ENCODE data around the gene TNS2. TPM values are rescaled to one million over a fixed set of nuclear protein-coding genes. Genes with fewer than 3 reads are reported as not detected.

The TNS2 gene
- total and polyA plus RNA-seq, 2 of the 13 experiments (the other 11 are each of a cell fraction or from before 2014, with no cell fraction given) = 8.9 to 20.4 TPM

DNA sequence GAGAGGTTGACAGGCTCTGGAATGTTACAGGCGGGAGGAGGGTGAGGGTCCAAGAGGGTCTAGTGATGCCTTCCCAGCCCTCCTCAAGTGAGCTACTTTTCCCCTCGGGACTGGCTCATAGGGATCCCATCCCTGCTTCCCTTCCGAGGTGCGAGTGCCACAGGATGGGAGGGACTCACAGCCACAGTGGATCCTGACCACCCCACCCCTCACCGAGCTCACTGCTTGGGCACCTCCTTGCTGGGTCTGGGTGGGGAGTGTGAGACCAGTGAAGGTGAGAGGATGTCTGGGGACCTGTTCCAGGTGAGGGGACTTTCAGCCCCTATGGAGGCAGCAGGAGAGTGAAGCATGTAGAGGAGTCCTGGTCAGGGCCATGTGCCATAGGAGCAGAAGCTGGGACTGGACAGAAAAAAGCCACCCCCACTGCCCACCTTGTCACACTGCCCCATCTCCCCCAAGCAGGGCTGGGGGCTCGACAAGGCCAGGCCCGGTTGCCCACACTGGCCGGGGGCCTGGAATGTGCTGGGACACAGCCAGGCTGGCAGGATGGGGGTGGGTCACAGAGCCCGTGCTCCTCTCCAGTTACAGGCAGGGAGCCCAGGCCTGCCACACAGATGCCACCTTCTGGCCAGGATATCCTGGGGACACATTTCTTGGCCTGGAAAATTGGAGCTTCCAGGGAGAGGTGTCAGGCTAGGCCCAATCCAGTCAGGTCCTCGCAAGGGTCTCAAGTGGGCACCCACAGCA lies 1.7 kb upstream of the TNS2 start (continued):
- TF ChIP-seq, protein P1, sequence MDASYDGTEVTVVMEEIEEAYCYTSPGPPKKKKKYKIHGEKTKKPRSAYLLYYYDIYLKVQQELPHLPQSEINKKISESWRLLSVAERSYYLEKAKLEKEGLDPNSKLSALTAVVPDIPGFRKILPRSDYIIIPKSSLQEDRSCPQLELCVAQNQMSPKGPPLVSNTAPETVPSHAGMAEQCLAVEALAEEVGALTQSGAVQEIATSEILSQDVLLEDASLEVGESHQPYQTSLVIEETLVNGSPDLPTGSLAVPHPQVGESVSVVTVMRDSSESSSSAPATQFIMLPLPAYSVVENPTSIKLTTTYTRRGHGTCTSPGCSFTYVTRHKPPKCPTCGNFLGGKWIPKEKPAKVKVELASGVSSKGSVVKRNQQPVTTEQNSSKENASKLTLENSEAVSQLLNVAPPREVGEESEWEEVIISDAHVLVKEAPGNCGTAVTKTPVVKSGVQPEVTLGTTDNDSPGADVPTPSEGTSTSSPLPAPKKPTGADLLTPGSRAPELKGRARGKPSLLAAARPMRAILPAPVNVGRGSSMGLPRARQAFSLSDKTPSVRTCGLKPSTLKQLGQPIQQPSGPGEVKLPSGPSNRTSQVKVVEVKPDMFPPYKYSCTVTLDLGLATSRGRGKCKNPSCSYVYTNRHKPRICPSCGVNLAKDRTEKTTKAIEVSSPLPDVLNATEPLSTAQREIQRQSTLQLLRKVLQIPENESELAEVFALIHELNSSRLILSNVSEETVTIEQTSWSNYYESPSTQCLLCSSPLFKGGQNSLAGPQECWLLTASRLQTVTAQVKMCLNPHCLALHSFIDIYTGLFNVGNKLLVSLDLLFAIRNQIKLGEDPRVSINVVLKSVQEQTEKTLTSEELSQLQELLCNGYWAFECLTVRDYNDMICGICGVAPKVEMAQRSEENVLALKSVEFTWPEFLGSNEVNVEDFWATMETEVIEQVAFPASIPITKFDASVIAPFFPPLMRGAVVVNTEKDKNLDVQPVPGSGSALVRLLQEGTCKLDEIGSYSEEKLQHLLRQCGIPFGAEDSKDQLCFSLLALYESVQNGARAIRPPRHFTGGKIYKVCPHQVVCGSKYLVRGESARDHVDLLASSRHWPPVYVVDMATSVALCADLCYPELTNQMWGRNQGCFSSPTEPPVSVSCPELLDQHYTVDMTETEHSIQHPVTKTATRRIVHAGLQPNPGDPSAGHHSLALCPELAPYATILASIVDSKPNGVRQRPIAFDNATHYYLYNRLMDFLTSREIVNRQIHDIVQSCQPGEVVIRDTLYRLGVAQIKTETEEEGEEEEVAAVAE (CRISPR knock-in tag; IDR thresholded peaks at IDR 0.05; ENCODE audit: borderline replicate concordance) = no peak
- TF ChIP-seq, protein P2, sequence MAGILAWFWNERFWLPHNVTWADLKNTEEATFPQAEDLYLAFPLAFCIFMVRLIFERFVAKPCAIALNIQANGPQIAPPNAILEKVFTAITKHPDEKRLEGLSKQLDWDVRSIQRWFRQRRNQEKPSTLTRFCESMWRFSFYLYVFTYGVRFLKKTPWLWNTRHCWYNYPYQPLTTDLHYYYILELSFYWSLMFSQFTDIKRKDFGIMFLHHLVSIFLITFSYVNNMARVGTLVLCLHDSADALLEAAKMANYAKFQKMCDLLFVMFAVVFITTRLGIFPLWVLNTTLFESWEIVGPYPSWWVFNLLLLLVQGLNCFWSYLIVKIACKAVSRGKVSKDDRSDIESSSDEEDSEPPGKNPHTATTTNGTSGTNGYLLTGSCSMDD (CRISPR knock-in tag; IDR thresholded peaks at IDR 0.05) = no peak
- TF ChIP-seq HOXD1 (CRISPR knock-in tag; IDR thresholded peaks at IDR 0.05) (peak; percentile 23; the same call in 1 of the 2 replicates), ZNF256 (CRISPR knock-in tag; conservative IDR thresholded peaks at IDR 0.05) (no peak), REL (CRISPR knock-in tag; conservative IDR thresholded peaks at IDR 0.05) (no peak), POLR2G (IDR thresholded peaks at IDR 0.05; ENCODE audit: low read depth, low read length) (peak; percentile 48), ZNF879 (CRISPR knock-in tag; IDR thresholded peaks at IDR 0.05) (no peak), RBM22 (optimal IDR thresholded peaks at IDR 0.05; ENCODE audit: low read length) (no peak), STAG1 (CRISPR knock-in tag; IDR thresholded peaks at IDR 0.05) (peak; percentile 42), POLR2AphosphoS2 (IDR thresholded peaks at IDR 0.05; ENCODE audit: low read depth, low read length) (no peak), ZNF44 (CRISPR knock-in tag; IDR thresholded peaks at IDR 0.05) (no peak), U2AF2 (IDR thresholded peaks at IDR 0.05; ENCODE audit: low read depth, low read length) (no peak), ZNF34 (CRISPR knock-in tag; IDR thresholded peaks at IDR 0.05; ENCODE audit: borderline replicate concordance) (no peak), MEIS2 (CRISPR knock-in tag; IDR thresholded peaks at IDR 0.05) (peak; percentile 15; the same call in 1 of the 2 replicates), PCBP2 (optimal IDR thresholded peaks at IDR 0.05; ENCODE audit: low read depth, low read length, poor library complexity, severe bottlenecking) (no peak), ZNF180 (CRISPR knock-in tag; IDR thresholded peaks at IDR 0.05; ENCODE audit: borderline replicate concordance, low read depth) (no peak), SALL2 (CRISPR knock-in tag; IDR thresholded peaks at IDR 0.05) (no peak)
- TF ChIP-seq, protein P3, sequence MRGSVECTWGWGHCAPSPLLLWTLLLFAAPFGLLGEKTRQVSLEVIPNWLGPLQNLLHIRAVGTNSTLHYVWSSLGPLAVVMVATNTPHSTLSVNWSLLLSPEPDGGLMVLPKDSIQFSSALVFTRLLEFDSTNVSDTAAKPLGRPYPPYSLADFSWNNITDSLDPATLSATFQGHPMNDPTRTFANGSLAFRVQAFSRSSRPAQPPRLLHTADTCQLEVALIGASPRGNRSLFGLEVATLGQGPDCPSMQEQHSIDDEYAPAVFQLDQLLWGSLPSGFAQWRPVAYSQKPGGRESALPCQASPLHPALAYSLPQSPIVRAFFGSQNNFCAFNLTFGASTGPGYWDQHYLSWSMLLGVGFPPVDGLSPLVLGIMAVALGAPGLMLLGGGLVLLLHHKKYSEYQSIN (CRISPR knock-in tag; IDR thresholded peaks at IDR 0.05; ENCODE audit: borderline replicate concordance) = no peak
- TF ChIP-seq, protein P4, sequence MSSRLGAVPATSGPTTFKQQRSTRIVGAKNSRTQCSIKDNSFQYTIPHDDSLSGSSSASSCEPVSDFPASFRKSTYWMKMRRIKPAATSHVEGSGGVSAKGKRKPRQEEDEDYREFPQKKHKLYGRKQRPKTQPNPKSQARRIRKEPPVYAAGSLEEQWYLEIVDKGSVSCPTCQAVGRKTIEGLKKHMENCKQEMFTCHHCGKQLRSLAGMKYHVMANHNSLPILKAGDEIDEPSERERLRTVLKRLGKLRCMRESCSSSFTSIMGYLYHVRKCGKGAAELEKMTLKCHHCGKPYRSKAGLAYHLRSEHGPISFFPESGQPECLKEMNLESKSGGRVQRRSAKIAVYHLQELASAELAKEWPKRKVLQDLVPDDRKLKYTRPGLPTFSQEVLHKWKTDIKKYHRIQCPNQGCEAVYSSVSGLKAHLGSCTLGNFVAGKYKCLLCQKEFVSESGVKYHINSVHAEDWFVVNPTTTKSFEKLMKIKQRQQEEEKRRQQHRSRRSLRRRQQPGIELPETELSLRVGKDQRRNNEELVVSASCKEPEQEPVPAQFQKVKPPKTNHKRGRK (CRISPR knock-in tag; IDR thresholded peaks at IDR 0.05) = no peak
- TF ChIP-seq, protein P5, sequence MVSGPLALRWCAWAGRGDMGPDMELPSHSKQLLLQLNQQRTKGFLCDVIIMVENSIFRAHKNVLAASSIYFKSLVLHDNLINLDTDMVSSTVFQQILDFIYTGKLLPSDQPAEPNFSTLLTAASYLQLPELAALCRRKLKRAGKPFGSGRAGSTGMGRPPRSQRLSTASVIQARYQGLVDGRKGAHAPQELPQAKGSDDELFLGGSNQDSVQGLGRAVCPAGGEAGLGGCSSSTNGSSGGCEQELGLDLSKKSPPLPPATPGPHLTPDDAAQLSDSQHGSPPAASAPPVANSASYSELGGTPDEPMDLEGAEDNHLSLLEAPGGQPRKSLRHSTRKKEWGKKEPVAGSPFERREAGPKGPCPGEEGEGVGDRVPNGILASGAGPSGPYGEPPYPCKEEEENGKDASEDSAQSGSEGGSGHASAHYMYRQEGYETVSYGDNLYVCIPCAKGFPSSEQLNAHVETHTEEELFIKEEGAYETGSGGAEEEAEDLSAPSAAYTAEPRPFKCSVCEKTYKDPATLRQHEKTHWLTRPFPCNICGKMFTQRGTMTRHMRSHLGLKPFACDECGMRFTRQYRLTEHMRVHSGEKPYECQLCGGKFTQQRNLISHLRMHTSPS (CRISPR knock-in tag; IDR thresholded peaks at IDR 0.05; ENCODE audit: low read depth) = peak; percentile 97

Data from HepG2 (cell line).